GM21390 (cell line): ENCODE results near the gene PDE10A.
A peak's percentile ranks its signal among the peaks of the same experiment; 100 is the strongest.
"Not testable (repeated sequence)": the region's sequence is repeated elsewhere in the genome, so short reads cannot be mapped to it uniquely, and the experiment has no call there.

Experiments
- ATAC-seq: cut with Tn5 transposase; IDR thresholded peaks from one replicate; pipeline ENCODE4 v1.9.1; 2021; ENCODE audit not compliant: unreplicated experiment

The PDE10A gene

GRCh38 chr6:165486183-165487137, 176.6 kb downstream of the PDE10A start:
- no peak for ATAC-seq

- ATAC-seq: no peak
Measured at GRCh38 chr6:165484178-165484889, 178.7 kb downstream of the PDE10A start.

GRCh38 chr6:165481921-165482320, 181.1 kb downstream of the PDE10A start:
- no peak for ATAC-seq

- ATAC-seq: no peak
Measured at GRCh38 chr6:165480916-165481315, 182.1 kb downstream of the PDE10A start.

- no peak for ATAC-seq
Measured at GRCh38 chr6:165478581-165478980, 184.5 kb downstream of the PDE10A start.

DNA sequence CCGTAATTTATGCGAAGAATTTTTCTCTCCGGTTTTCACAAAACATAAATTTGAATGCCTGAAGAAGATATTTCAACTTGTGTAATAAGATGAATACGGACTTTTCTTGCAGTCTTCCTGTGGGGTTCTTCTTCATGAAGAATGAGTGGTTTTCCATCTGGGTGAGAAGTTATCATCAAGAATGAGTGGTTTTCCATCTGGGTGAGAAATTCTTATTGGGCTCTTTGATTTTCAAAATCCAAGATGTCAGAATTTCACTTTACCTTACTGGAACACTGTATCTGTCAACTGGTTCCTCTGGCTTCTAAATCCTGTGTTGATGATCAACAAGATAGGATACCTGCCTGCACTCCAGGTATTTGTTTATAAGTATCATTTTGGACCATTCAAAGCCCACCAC, 193.6 kb downstream of the PDE10A start:
- no peak for ATAC-seq

DNA sequence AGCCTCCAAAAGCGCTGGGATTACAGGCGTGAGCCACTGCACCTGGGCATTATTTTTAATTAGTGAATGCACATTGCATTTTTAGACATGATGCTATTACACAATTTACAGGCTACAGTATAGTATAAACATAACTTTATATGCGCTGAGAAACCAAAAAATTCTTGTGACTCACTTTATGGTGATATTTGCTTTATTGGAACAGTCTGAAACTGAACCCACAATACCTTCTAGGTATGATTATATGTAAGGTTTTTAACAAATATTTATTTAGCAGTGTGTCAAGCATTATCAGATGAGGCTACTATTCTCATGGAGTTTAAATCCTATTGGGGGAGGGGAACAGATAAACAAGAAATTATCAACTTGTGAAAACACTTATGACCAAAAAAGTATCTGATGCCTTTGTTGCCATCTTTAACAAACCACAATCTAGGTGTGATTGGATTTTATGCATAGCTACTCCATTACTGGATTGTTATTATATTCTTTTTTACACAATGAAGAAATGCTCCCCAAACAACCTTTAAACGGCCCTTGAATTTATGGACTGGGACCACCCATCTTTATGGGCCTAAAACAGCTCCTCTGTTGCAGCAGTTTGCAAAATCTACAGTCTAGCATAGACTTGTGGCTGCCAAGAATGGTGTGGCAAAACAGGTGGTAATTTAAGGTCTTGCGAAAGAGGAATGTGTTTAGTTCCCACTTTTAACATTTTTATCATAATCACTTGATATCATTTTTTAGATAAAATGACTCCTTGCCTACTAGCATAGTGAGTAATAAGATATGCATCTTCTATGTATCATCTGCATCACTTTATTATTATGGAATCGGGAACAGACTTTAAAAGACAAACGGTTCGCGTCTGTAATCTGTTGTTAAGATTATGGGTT, 194.5 kb downstream of the PDE10A start:
- ATAC-seq: no peak

- ATAC-seq: not testable (repeated sequence)
Measured at GRCh38 chr6:165463499-165463898, 199.5 kb downstream of the PDE10A start.

DNA sequence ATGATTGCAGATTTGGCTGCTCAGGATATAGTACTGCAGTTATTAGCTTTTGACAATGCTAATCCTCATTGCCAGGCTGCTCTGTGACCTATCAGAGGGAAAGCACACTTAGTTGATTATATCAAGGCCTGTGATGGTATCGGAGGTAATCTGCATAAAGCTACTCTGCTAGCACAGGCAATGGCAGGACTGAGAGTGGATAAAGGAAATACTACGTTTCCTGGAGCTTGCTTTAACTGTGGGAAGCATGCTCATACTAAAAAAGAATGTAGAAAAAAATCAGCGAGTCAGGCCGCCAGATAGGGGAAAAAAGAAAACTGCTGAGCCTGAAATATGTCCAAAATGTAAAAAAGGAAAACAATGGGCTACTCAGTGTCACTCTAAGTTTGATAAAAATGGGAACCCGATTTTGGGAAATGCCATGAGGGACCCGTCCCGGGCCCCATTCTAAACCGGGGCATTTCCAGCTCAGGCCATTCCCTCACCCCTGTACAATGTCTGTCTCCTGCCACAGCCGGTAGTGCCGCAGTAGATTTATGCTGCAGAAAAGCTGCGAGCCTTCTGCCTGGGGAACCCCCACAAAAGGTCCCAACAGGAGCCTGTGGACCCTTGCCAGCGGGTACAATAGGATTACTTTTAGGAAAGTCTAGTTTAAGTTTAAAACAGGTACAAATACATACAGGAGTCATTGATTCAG, 203.3 kb downstream of the PDE10A start:
- not testable (repeated sequence) for ATAC-seq

DNA sequence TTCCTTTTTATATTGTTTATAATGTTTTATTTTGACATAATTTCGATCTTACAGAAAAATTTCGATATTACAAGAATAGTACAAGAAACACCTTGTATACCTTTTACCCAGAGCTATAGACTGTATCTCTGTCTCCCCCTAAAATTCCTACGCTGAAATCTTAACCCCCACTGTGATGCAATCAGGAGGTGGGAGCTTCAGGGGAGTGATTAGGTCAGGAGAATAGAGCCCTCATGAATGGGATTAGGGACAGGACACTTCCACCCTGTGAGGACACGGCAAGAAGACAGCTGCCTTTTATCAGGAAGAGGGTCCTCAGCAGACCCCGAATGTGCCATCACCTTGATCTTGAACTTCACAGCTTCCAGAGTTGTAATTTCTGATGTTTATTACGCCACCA, 204.9 kb downstream of the PDE10A start:
- no peak for ATAC-seq

GRCh38 chr6:165456286-165456685, 206.8 kb downstream of the PDE10A start:
- no peak for ATAC-seq

DNA sequence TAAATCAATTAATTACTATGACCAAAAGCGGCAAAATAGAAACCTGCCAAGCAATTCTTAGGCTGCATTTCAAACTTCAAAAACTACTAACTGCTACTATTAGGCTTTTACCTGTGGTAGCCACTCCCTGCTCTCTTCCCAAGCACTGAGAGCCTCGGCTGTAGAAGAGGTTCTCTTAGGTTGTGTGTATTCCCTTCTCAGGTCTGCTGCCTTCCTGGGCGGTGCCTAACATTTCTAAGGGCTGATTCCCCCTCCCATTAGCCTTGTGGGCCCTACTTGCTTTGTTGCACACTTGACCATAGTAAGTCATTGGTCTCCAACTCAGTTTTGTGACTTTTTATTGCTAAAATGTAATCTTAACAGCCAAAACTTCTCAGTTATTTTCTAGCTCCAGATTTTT, 207.6 kb downstream of the PDE10A start:
- no peak for ATAC-seq

- no peak for ATAC-seq
Measured at GRCh38 chr6:165453395-165453794, 209.6 kb downstream of the PDE10A start.

DNA sequence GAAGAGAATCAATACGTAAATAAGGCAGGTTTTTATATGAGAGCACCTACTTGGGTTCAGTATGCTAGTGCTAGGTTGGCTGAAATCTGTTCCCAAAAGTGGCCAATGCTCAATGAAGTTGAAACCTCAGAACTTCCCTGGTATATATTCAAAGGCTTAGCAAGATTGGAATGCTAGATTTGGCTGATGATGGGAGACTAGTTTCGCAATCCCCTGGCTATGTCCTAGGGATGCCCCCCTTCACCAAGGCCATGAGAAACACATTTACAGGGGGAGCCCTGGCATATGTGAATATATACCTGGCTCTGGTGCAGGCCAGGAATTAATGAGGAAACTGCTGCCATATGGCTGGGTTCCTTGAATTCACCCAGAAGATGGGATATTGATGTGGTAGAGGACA, 211.2 kb downstream of the PDE10A start:
- no peak for ATAC-seq

DNA sequence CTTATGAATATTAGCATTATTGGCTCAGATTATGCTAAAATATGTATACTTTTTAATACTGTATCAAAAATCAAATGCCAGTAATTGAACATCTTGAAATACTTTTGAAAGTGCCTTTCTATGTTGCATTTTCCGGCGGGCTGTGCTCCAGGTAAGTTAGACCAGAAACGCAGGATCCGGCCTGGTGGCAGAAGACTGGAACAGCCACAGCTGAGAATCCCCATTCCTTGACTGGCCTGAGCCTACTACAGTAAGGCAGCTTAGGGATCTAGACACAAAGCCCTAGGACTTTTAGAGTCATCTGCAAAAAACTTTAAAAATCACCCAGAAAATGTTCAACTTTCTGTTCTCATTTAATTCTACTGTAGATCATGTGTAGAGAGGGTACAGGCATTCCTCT, 214.8 kb downstream of the PDE10A start:
- no peak for ATAC-seq

GRCh38 chr6:165447141-165447540, 215.9 kb downstream of the PDE10A start:
- ATAC-seq: no peak

DNA sequence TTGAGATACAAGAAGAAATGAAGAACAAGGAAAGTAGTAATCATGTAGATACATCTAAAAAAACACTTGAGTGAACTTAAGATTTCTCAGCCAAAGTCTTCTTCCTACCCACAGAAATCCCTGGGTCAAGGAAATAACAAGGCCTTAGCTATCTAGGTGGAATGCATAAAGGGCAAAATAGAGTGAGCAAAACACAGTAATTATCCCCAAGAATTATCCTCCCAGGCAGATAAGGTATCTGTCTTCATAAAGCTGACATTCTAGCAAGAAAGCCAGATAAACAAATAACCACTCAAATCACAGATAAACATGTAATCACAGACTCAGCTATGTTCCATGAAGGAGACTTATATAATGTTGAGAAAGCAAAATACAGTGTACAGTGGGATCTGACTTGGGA, 216.7 kb downstream of the PDE10A start:
- ATAC-seq: no peak

- no peak for ATAC-seq
Measured at GRCh38 chr6:165443462-165443861, 219.6 kb downstream of the PDE10A start.

DNA sequence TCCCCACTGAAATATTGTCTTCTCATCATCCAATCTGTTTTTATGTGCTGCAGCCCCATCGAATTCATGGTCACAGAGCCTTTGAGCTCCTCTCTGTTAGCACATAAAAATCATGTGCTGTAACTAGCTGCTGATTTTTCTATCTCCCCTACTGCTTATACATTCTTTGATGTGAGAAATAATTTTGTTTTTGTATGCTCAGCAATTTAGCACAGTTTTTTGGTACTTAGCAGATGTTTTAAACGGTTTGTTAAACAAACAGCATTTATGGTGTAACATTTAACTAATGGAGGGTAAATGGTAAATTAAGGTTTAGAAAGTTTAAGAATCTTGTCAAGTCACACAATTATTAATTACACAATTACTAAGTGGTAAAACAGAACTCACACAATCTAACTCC, 221.9 kb downstream of the PDE10A start:
- ATAC-seq: no peak

DNA sequence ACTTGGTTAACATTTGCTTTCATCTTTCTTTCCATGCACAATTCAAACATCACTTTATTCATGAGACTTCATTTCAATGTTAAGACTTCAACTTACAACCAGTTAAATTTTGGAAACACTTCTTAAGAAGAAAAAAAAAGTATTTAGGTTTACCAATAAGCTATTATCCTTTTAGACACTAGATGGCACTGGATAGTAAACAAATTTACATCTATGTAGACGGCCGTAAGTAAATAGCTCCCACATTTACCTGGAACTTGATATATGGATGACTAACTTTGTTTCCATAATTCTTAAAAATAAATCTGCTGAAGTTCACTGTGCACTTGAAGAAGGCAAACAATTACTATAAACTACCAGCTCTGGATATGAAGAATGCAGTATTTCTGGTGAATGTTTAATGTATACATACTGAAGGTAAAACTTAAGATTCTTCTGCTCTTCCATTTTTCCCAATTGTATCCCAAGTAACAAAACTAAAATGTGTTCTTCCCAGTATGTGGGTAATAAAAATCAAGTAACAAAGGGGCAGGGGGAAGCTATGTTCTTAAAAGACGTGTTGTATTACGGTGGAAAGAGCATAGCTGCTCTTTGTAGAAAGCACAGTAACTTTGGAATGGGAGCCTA, 223.0 kb downstream of the PDE10A start:
- ATAC-seq: peak; percentile 52
